GM18873 (cell line): ENCODE measurements around the gene PCBP3.
"Not testable (repeated sequence)": the region's sequence is repeated elsewhere in the genome, so short reads cannot be mapped to it uniquely, and the experiment has no call there.

ENCODE experiments used
- ATAC-seq: cut with Tn5 transposase; IDR thresholded peaks from one replicate; pipeline ENCODE4 v1.9.1; 2021; ENCODE audit warnings: mild to moderate bottlenecking, moderate library complexity, moderate number of reproducible peaks; ENCODE audit not compliant: unreplicated experiment, low FRiP score

Gene PCBP3

DNA sequence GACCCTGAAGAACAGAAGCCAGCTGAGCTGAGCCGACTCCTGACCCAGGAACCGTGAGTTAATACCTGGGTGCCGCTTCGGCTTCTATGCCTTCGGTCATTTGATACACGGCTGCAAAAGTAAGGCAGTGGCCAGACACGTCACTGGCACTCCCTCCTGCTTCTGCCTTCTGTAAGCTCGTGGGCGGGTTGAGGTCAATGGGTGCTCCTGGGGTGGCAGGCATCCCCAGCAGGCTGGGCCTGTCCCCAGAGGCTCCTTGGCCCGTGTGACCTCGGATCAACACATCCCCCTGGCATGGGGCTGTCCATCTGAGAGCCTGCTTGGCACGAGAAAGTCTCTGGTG is 302.3 kb downstream of the PCBP3 start:
- ATAC-seq, result no peak

DNA sequence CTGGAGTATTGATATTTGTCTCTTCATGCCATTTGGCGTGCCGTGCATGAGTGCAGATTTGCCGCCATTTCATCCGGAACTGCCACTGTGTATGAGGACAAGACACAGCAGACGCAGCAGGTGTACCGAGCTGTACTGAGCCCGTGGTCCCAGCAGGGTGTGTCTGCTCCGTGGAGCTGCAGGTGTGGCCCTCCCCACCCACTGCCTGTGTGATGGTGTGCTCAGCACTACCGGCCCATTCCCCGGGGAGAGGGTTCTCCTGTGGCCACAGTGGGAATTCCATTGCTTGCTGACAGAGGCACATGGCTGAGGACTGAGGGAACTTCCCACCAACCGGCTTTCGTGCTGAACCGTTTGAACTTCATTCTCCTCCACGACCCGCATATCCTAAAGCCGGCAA is 303.8 kb downstream of the PCBP3 start:
- no peak for ATAC-seq

DNA sequence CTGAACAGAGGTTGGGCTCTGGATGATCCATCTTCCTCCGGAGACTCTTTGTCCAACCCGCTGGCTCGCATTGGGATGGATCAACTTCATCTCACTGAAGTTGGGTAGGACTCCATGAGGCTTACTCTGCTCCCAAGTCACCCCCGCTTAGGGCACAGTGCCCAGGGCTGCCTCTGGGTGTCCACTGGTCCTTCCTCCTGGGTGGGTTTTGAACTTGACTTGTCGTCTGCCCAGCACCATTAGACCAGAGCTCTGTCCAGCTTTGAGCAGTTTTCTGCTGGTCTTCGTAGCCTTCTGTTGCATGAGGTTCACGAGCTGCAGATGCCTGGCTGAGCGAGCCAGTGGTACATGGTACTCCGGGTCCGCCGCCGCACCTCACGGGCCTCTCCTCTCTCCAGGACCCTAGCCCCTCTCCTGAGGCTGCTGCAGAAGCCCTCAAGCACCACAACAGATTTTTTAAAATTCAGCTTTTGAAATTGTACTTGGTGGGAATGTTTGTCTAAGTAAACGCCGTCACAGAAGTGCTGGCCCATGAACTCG is 304.3 kb downstream of the PCBP3 start:
- ATAC-seq, result no peak

DNA sequence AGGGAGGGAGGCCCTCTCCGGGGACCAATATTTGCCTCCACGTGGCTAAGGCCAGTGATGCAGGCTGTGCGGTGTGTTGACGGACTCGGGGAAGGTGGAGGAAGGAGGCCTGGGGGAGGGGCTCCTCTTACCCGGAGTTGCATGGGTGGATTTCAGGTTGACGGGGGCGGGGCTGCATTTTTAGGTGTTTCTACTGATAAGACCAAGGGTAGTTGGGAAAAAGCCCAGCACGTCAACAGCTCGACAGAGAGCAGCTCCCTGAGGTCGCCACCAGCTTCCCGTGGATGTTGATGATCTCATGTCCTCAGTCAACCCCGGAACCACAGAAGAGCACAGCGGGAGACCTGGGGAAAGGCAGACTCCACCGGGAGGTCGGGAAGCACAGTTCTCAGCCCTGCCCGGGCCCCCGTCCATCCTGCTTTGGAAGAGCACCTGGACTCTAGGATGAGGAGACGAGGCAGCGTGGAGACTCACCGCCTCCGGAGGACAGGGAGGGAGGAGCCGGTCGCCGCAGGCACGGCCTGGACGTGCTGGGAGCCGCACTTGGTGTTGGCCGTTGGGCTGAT is 305.1 kb downstream of the PCBP3 start:
- ATAC-seq, result no peak

DNA sequence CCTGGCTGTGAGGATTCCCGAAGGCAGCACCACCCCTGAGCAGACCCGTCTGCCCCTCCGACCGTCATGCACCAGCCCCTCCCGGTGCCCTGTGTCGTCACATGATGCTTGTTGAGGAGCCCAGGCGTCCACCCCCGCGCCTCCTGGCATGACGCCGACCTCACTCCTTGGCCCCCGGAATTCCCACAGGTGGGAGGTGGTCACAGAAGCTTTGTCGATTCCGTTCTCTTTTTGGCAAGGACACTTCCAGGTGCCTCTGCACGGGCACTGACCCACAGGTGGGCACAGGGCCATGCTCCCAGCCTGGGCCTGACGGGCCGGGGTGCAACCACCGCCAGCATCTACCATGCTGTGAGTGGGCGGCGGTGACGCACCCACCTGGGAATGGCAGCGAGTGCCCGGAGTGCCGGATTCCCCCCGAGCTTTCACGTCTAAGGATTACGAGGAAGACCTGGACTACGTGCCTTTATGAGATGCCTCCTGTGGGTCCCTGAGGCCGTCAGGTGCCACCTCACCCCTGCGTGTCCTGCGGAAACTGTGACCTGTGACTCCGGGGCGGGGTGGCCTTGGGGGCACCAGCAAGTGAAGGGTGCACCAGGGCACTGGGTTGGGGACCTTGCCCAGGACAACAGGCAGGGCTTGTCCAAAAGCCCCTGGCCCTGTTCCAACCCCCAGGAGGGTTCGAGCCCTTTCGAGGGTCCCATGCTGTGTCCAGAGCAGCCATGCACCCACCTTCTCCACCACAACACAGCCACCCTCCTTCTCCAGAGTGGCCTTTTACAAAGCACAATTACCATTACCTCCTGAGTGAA is 306.6 kb downstream of the PCBP3 start:
- no peak for ATAC-seq

DNA sequence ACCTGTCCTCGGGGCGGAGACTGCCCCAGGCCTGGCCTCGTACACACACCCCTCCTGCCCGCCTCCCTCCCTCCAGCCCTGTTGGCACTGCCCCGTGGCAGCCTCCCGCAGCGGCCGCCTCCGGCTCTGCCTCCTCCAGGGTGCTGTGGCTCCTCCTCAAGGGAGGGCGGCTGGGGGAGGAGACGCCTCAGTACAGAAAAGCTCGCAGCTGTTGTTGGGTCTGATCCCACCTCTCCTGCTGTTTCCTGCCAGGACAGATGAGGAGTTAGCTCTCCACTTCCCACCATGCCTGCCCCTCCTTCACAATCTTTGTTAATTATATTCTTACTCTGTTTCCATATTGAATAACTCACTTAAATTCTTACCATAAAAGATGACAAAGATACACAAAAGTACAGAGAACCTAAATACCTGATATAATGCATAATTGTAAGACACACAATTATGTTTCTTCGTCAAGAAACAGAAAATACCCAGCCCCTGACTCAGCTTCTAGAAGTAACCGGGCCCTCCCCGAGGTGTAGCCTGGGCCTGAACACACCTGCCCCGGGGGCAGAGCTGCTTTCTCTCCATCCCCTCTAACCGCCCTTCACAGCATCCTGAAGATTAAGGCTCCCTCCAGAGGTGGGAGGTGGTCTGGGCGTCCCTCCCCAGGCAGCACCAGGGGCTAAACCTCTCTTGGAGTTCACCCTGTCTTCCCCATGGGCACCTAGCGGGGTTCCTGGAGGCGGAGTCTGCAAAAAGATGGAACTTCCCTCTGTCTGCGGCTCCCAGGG is 307.4 kb downstream of the PCBP3 start:
- no peak for ATAC-seq

DNA sequence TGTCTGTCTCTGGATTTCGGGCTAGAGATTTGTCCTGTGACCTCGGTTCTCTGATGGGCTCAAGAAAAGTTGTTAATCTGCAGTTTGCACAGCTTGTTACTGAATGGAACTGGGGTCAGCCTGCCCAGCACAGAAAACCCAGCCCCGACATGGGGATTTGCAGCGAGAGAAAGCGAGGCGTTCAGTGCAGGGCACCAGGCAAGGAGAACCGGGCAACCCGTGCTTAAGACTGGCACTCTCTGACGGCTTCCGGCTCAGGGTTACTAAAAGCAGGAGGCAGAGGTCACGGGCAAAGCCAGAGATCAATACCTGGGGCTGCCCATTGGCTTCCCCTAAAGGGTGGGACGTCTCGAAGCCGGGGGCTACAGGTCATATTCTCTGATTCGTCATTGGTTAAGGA is 308.2 kb downstream of the PCBP3 start:
- no peak for ATAC-seq

DNA sequence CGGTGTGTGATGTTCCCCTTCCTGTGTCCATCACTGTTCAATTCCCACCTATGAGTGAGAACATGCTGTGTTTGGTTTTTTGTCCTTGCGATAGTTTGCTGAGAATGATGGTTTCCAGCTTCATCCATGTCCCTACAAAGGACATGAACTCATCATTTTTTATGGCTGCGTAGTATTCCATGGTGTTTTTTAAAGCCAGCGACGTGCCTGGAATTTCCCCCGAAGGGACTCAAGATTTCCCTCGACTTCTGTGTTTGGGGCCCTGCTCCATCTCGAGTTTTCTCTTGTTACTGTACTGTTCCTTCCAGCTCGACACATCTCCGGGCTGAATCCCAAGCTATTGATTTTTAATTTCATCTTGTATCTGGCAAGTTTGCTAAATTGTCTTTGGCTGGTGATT is 309.0 kb downstream of the PCBP3 start:
- not testable (repeated sequence) for ATAC-seq

DNA sequence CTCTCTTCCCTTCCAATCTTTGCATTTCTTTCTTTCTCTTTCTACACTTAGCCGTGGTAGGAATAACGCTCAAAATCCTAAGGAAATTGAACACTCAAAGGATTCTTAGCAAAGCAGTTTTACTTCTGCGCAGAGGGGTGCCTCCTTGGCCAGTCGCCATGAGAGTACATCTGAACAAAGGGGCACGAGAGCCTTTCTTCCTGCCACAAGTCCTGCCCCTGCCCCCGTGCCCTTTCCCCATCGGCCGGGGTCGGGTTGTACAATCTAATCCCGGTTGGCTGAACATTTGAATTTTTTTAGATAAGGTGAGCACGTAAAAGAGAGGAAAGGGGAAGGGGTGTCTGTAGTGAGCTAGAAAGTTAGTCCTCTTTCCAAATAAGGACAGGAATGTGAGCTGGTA is 309.4 kb downstream of the PCBP3 start:
- no peak for ATAC-seq

DNA sequence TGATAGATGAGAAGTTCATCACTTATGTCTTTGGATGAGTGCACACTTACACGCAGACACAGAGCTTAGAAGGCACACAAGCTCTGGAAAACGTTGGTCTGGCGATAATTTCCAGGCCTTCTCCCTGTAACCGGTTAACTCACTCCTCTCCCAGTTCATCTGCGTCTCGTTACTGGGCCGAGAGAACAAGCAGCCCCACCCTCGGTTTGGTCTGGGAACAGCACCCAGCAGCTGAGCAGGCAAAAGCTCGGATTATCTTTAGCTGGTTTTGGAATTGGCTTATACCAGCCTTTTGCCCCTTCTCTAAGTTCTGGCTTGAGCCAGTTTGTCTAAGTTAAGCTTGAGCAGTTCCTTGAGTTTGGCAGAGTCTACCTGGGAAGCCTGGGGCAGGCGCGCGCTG is 310.7 kb downstream of the PCBP3 start:
- no peak for ATAC-seq

DNA sequence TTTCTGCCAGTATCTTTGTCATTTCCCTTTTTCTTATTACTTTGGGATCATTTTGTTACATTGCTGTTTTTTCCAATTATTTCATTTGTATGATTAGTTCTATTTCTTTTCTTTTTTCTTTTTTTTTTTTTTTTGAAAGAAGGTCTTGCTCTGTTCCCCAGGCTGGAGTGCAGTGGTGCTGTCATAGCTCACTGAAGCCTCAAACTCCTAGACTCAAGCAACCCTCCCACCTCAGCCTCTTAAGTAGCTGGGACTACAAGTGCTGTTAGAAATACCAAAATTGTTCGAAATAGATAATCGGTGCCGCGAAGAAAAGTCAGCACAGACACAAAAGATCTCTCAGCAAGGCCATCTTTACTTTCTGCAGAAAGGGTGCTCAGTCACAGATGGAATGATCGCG is 311.4 kb downstream of the PCBP3 start:
- ATAC-seq, result no peak

DNA sequence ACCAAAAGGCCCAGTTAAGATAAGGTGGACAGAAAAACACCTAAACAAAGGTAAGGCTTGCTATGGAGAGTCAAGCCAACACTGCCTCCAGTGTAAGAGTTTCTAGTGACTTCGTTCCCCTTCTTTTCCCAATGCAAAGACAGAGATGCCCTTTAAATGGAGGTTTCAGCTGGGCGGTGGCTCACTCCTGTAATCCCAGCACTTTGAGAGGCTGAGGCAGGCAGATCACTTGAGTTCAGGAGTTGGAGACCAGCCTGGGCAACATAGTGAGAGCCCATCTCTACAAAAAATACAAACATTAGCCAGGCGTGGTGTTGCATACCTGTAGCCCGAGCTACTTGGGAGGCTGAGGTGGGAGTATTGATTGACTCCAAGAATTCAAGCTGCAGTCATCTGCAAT is 314.0 kb downstream of the PCBP3 start:
- no peak for ATAC-seq

DNA sequence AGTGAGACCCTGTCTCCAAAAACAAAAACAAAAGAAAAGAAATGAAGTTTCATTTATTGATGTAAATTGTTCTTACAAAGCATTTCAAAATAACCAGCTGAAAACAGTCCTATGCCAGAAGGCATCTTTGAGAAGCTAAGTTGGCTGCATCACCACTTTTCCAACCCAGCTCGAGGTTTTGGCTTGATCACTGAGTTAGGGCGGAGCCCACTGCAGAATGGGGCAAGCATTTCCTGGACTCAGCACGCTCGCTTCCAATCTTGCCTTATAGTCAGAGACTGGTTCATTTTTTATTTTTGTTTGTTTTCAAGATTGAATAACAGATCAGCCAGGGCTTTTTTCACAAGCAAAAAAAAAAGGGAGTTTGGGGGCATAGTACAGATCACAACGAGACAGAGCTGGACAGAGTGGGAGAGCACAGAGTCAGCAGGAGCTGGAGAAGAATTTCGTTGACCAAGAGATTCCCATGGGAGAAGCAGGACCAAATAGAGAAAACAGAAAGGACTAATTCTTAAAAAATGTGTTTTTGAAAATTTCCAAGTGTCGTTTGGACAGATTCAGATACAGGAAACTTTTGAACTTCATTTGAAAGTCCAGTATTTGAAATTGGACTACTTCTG is 314.6 kb downstream of the PCBP3 start:
- ATAC-seq, result no peak

DNA sequence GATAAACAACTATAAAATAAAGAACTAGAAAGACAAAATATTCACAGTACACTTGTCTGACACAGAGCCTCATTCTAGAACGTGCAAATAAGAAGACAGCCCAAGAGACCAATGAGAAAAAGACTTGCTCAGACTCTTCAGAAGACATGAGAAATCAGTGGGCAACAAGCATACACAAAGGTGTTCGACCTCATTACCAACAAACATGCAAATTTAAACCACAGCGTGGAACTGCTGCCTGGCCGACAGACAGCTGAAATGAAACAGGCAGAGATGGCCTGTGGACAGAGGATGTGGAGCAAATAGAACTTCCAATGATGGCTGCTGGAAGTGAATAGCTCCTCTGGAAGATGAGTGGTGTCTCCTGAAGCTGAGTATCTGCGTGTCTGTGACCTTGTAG is 315.7 kb downstream of the PCBP3 start:
- no peak for ATAC-seq

DNA sequence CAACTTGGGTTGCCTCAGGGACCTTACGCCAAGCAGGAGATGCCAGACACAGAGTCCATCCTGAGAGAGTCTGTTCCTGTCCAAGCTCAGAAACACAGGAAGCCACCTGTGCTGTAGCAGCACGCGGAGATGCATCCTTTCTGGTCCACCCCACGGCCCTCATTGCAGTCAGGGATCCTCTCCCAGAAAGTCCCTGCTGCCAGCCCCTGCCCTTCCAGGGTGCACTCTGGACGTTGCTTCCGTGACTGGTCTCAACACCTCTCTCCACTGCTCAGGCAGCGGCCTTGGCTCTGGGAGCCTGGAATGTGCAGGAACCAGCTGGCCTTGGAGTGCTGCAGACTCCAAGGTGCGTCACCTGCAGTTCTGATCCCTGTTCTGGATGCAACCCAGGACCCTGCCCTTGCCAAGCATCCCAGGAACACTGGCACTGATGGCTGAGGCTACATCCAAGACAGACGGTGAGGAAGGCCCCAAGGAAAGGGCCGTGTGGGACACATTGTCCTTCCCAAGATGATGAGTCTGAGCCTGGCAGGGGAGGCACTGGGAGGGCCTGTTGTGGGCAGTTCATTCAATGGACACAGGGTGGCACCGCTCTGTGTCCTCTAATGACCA is 316.4 kb downstream of the PCBP3 start:
- ATAC-seq, result no peak

DNA sequence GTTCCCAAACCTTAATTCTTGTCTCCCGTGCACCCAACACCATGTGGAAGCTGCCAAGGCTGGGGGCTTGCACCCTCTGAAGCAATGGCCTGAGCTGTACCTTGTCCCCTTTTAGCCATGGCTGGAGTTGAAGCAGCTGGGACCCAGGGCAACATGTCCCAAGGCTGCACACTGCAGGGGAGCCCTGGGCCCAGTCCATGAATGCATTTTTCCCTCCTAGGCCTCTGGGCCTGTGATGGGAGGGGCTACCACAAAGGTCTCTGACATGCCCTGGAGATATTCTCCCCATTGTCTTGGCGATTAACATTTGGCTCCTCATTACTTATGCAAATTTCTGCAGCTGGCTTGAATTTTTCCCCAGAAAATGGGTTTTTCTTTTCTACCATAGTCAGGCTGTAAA is 317.9 kb downstream of the PCBP3 start:
- ATAC-seq, result not testable (repeated sequence)

DNA sequence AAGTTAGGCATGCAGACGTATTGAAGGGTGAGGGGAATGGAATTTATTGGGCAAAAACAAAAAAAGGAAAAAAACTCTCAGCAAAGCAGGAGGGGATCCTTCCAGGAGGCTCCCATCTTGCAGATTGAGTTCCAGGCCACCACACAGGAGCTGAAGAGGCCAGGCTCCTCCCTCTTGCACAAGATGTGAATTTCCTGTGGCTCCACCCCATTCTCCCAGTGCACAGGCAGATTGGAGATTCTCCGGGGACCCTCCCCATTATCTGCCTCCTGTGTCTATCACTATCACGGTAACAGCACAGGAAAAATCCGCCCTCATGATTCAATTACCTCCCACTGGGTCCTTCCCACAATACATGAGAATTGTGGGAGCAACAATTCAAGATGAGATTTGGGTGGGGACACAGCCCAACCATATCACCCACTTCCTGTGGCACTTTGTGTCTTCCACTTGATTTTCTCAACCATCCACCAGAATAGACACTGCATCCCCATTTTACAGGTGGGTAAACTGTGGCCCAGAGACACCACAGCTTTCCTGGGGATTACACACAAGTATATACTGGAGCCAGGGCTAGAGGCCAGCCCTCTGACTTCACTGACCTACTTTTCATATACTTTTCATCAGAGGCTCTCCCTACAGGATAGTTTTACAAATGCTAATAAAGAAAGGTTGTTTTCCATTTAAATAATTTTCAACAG is 319.2 kb downstream of the PCBP3 start:
- no peak for ATAC-seq

DNA sequence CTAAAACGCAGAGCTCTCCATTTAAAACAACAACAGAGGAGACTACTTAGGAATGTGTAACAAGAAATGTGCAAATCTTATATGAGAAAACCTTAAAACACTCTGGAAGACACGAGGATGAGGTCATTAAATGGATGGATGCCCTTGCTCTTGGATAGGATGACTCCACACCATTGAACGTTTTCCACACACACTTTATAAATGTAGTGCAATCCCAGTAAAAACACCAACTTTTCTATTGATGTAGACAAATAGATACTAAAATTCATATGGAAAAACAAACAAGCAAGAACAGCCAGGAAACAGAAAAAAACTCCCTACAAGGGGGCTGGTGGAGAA is 319.7 kb downstream of the PCBP3 start:
- ATAC-seq, result no peak

DNA sequence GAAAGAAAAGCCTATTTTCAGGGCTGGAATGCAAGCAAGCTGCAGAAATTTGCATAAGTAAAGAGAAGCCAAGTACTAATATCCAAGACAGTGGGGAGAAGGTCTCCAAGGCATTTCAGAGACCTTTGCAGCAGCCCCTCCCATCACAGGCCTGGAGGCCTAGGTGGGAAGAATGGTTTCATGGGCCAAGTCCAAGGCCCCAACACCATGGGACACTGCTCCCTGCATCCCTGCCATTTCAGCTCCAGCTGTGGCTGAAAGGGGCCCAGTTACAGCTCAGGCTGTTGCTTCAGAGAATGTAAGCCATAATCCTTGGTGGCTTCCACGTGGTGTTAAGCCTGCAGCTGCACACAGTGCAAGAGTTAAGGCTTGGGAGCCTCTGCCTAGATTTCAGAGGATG is 321.1 kb downstream of the PCBP3 start:
- no peak for ATAC-seq
